Dedifferentiated amniotic fluid mesenchymal stem cell (primary cell): ENCODE measurements around the gene ANKRD31.

ENCODE experiments used
- DNase-seq: peaks from one replicate; pipeline ENCODE4 v3.0.0-alpha.2; 2016; ENCODE audit errors: extremely low spot score

Gene ANKRD31

DNA sequence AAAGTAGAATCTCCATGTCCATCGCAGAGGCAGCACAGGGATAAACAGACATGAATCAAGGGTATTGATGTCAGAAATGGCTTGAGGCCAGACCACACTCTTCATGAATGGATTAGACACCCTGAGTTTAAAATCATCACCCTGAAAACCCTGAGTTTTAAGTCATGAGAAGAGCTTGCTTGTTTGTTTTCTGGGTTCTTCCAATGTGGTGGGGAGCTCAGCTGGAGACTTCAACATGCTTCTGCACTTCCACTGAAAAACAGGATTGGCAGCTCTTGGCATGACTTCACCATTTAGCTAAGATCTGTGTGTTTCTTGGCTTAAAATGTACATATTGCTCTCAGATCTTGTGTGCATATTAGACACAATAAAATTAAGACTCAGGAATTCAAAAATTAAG is 194.2 kb downstream of the ANKRD31 start:
- no peak for DNase-seq

DNA sequence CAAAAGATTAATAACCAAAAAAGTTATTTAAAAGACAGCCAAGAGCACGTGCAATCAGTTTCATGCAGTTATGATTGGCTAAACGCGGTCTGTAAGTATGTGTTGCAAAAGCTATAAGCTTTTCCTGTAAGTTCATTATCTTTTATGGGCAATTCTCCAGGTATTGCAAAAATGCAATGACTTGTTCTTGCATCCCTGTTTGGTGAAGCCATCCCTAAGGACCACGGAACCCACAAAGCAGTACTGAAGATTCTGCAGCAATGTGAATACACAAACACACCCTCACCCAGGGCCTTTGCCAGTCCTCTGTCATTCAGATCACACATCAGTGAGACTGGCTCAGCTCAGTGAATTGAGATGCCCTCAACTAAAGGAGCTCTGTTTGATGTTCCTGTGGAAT is 195.7 kb downstream of the ANKRD31 start:
- DNase-seq, result no peak

DNA sequence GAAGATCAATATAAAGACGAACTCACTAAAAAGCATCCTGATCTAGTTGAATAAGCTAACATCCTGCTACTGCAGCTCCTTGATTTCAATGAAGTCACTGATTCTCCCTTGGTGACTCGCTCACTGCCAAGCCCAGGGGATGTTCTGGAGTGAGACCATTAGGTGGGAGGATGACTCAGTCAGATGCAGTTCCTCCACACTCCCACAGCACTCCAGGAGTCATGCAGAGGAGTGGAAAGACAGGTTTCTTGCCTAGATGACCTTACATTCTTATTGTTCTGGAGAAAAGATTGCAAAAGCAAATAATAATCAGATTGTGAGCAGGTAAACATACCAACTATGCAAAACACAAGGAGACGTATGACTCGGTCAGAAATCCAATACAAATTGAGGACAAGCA is 199.6 kb downstream of the ANKRD31 start:
- peak; percentile 48 for DNase-seq

DNA sequence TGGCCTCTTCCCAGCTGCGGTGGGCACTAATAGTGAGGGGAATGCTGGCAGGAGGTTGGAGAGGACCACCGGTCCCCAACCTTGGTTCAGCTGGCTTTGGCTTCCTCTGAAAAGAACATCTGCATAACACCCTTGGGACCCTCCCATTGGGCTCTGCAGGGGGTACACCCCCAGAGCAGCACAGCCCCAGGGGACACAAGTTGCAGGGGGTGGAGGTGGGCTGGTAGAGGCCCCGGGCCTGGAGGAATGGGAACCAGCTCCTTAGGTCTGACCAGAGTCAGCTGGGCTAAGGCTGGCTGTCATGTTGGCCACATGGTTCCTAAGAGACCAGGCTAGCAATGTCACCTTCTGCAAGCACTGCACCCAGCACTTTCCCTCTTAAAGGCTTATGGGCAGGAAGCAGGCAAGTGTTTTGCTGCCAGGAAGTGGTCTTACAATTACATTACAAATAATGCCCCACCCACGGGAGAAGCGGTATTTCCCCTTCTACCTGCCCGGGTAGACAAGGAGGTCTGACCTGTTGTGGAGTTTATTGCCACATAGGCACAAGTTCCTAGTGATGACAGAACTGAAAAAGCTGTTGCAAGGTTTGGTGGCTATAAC is 202.4 kb downstream of the ANKRD31 start:
- no peak for DNase-seq

DNA sequence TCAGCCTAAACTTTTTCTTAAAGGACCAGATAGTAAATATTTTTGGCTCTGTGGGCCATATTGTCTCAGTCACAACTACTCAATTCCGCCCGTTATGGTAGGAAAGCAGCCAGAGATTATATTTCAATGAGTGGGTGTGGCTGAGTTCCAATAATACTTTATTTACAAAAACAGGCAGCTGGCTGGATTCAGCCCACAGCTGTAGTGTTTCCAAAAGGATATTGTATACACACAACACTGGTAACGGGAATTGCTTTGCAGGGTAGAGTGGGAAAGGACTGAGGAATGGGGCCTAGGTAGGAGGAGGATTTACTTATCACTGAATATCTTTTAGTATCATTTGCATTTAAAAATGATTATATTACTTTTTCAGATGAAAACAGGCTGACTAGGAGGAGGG is 205.3 kb downstream of the ANKRD31 start:
- DNase-seq, result no peak

DNA sequence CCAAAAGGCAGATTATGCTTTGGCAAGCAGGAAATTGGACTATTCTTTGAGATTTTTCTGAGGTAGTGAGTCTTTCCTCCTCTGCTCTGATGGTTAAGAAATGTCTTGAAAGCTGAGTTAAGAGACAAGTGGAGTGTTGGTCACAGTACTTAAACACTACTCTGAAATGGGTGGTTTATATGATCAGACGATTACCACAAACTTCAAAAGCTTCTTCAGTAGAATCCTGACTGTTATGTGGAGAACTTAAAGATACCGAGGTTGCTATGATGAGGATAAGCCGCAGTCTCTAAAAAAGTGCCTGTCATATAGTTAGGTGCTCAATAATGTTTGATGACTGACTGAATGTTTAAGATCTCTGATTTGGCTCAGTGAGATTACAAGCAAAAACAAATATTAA is 208.6 kb downstream of the ANKRD31 start:
- no peak for DNase-seq

DNA sequence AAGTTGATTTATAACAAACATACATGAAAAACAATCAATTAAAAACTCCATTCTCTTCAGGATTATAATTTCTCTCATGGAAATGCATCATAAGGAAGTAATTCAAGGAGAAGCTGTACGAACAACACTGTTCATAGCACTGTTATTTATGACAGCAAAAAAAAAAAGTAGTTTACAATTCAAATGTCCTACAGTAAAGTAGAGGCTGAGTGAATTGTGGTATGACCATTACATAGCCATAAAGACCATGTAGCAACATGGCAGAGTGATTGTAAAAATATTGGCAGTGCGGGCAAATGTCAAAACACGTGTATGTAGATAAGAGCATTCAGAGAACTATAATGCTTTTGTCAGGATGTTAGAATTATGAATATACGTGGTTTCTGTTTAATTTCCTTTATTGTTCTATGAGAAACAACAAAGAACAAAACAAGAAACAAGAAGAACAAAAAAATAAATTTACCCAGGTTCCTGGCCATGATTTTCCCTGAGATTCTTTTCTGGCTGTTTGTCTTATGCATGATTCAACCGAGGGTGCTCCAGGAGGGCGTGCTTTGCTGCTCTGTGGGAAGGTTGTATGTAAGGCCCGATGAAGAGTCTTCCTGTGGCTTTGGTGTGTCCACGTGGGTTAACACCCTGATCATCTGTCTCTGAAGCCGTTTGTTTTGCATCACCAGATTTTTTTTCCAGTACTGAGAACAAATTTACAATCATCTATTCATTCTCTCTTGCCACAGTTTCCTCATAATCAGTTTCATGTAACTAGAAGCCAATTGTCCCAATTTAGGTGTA is 213.1 kb downstream of the ANKRD31 start:
- DNase-seq, result no peak

DNA sequence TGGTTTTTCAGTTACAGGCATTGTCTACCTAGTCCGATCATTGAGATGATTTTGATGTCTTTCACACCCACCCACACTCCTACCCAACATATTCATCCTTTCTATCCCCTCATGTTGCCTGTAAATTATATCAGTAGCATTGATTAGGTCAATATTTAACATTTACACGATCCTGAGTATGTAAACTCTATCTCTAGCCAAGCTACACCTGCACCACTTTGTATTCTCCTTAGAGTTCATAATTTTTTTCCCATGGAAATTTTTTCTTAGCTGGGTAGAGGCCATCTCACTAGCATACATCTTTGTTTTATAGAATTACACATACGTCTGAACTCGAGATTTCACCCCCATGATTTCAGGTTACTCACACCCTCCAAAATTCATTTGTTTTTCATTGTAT is 214.9 kb downstream of the ANKRD31 start:
- DNase-seq, result no peak

DNA sequence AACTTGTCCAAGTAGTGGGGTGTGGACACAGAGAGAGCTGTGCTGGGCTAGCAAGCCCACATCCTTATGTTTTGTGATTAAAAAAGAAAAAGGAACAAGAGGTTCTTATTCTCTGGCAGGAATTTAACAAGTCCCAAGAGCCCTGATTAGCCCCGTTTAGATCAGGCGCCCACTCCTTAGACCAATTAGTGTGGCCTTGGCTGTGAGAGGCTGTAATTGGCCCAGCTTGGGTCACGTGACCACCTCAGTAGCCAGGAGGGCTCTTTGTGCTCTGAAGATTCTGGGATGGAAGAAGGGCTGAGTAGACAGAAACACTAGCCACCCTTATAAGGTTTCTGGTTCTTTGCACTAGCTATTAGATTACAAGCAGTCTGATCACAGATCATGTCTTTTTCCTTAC is 215.5 kb downstream of the ANKRD31 start:
- DNase-seq, result no peak

DNA sequence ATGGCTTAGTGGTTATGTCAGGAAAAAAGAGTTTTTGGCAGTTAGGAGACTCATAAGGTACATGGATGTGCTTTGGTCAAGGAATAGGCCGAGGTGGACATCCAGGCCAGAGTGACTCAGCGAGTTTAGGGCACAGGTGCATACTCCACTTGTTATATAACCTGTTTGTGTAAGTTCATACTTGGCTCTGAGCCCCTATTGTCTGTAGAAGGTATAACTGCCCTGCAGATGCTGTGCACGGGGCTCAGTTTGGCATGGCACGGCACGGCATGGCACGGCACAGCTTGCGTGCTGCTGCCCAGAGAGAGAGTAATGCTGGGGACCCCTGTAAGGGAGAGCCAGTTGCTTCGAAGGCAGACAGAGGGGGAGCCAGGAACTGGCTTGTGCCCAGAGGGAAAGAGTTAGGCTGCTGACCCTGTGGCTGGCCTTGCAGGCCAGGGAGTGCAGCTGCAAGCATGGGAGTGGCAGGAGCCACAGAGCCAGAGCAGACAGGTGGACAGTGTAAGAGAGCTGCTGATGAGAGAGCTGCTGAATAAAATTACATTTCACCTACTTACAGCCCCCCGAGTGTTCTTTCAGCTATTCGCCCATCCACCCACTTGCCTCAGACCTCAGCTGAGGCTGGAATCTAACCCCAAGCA is 216.5 kb downstream of the ANKRD31 start:
- DNase-seq, result no peak

DNA sequence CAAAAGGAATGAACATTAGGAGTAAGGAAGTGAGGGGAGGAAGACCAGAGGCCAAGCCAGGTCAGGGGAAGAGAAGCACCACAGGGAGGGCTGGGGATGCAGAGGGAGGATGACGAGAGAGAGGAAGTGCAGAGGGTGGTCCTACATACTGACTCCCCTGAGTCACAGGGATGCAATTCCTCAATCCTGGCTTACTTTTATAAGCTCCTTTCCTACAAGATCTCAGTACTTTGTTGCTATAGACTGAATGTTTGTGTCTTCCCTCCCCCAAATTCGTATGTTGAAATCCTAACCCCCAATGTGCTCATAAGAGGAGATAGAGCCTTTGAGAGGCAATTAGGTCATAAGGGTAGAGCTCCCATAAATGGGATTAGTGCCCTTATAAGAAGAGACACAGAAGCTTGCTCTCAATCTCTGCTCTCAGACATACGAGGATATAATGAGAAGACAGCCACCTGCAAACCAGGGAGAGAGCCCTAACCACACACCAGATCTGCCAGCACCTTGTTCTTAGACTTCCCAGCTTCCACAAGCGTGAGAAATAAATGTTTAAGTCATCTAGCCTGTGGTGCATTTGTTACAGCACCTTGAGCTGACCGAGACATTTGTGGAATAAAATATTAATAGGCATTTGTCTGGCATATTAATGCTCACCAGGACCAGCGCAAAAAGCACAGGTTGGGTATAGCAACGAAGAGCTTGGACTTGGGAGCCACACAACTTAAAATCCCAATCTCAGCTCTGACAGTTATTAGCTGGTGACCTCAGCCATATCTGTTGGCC is 217.7 kb downstream of the ANKRD31 start:
- no peak for DNase-seq
